OCI-LY3 (cell line): ENCODE measurements around the gene JADE3.

Experiments
- H2AFZ ChIP-seq: fragments of 200-600, 300-600 bp; shearing (Covaris generic); 2 replicates; pipeline ENCODE4 v1.6.0; 2014; ENCODE audit warnings: antibody characterized with exemption, low read depth, low read length
- H3K27ac ChIP-seq: fragments of 200-600, 300-600 bp; sonication (generic); 2 replicates; pipeline ENCODE4 v1.5.1; 2014; ENCODE audit warnings: mild to moderate bottlenecking, low read length, moderate library complexity, mixed read lengths
- H3K27me3 ChIP-seq: fragments of 200-600, 300-600 bp; sonication (generic); 2 replicates; pipeline ENCODE4 v1.6.1; 2014; ENCODE audit warnings: low read depth, low read length, mixed read lengths
- H3K36me3 ChIP-seq: fragments of 200-600, 300-600 bp; sonication (generic); replicated peaks from 2 replicates; pipeline ENCODE3; 2014; ENCODE audit warnings: low read depth, low read length, mixed read lengths
- H3K4me1 ChIP-seq: fragments of 300-600, 200-600 bp; sonication (generic); 2 replicates; pipeline ENCODE4 v1.6.1; 2014; ENCODE audit warnings: low read length, mixed read lengths
- H3K4me2 ChIP-seq: fragments of 200-600, 300-600 bp; sonication (generic); 2 replicates; pipeline ENCODE4 v1.6.1; 2014; ENCODE audit warnings: low read length, mixed read lengths
- H3K4me3 ChIP-seq: fragments of 300-600, 200-600 bp; sonication (generic); 2 replicates; pipeline ENCODE4 v1.5.1; 2014; ENCODE audit warnings: antibody characterized with exemption, mild to moderate bottlenecking, low read length, moderate library complexity
- H3K79me2 ChIP-seq: fragments of 300-600, 200-600 bp; shearing (Covaris generic); 2 replicates; pipeline ENCODE4 v1.6.1; 2014; ENCODE audit warnings: mild to moderate bottlenecking, low read length, mixed read lengths
- H3K9ac ChIP-seq: fragments of 300-600, 200-600 bp; shearing (Covaris generic); 2 replicates; pipeline ENCODE4 v1.6.0; 2014; ENCODE audit warnings: mild to moderate bottlenecking, low read length, moderate library complexity
- H3K9me3 ChIP-seq: fragments of 200-600, 300-600 bp; shearing (Covaris generic); 2 replicates; pipeline ENCODE4 v1.6.1; 2014; ENCODE audit warnings: low read length, mixed read lengths; ENCODE audit not compliant: insufficient read depth
- H4K20me1 ChIP-seq: fragments of 200-600, 300-600 bp; sonication (generic); 2 replicates; pipeline ENCODE4 v1.6.1; 2016; ENCODE audit warnings: low read length, mixed read lengths; ENCODE audit not compliant: insufficient read depth
- EZH2phosphoT487 ChIP-seq: fragments of 200-600 bp; shearing (Covaris generic); IDR thresholded peaks from 2 replicates; pipeline ENCODE4 v1.6.1; 2018; ENCODE audit warnings: antibody characterized with exemption, mixed run types, low read depth
- TF ChIP-seq, protein P1 (sequence below): fragments of 200-600, 300-600 bp; sonication (generic); IDR thresholded peaks from 2 replicates; pipeline ENCODE4 v1.5.1; 2014; ENCODE audit warnings: antibody characterized with exemption, low read length, low read depth

JADE3 gene

DNA sequence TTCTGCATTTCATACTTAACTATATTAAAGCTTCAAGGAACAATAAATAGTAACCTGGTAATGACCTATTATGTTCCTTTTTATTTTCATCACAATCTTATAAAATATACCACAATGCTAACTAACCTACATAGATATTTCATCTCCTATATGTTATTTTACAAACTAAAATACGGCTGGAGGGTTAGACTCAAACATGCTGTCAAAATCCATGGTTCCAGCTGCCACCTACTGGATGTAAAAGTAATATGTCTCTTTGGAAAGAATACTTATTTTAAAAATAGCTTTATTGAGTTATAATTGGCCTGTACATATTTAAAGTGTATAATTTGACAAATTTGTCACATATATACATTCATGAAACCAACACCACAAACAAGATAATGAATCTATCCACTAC lies 181.0 kb downstream of the JADE3 start:
- no peak overlapping the region for H3K4me3 ChIP-seq
- H3K4me1 ChIP-seq = no peaks in the 10 kb centered on the region
- no peaks in the 10 kb centered on the region for H3K79me2 ChIP-seq
- H3K27ac ChIP-seq = no peak overlapping the region
- H3K4me2 ChIP-seq = no peak overlapping the region
- no peaks in the 10 kb centered on the region for H4K20me1 ChIP-seq
- TF ChIP-seq, protein P1, sequence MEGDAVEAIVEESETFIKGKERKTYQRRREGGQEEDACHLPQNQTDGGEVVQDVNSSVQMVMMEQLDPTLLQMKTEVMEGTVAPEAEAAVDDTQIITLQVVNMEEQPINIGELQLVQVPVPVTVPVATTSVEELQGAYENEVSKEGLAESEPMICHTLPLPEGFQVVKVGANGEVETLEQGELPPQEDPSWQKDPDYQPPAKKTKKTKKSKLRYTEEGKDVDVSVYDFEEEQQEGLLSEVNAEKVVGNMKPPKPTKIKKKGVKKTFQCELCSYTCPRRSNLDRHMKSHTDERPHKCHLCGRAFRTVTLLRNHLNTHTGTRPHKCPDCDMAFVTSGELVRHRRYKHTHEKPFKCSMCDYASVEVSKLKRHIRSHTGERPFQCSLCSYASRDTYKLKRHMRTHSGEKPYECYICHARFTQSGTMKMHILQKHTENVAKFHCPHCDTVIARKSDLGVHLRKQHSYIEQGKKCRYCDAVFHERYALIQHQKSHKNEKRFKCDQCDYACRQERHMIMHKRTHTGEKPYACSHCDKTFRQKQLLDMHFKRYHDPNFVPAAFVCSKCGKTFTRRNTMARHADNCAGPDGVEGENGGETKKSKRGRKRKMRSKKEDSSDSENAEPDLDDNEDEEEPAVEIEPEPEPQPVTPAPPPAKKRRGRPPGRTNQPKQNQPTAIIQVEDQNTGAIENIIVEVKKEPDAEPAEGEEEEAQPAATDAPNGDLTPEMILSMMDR = peak; percentile 53
- TF ChIP-seq EZH2phosphoT487 = no peak
- H2AFZ ChIP-seq = no peak overlapping the region
- no peaks in the 10 kb centered on the region for H3K36me3 ChIP-seq
- no peak overlapping the region for H3K9ac ChIP-seq
- no peaks in the 10 kb centered on the region for H3K9me3 ChIP-seq
- H3K27me3 ChIP-seq = no peaks in the 10 kb centered on the region

DNA sequence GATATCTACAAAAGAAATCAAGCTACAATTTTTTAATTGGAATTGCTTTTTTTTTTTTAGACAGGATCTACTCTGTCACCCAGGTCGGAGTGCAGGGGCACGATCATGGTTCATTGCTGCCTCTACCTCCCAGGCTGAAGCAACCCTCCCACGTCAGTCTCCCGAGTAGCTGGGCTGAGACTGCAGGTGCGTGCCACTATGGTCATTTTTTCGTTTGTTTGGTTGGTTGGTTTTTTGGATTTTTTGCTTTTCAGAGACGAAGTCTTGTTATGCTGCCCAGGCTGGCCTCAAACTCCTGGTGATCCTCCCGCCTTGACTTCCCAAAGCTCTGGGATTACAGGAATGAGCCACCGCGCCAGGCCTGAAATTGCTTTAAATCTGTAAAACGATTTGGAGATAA lies 181.6 kb downstream of the JADE3 start:
- H2AFZ ChIP-seq = no peak overlapping the region
- no peaks in the 10 kb centered on the region for H3K4me1 ChIP-seq
- no peaks in the 10 kb centered on the region for H3K9me3 ChIP-seq
- no peaks in the 10 kb centered on the region for H3K27me3 ChIP-seq
- H4K20me1 ChIP-seq = no peaks in the 10 kb centered on the region
- TF ChIP-seq, protein P1 = no peak
- no peak for TF ChIP-seq EZH2phosphoT487
- no peak overlapping the region for H3K4me3 ChIP-seq
- no peaks in the 10 kb centered on the region for H3K79me2 ChIP-seq
- no peak overlapping the region for H3K9ac ChIP-seq
- H3K27ac ChIP-seq = no peak overlapping the region
- H3K4me2 ChIP-seq = no peak overlapping the region
- no peaks in the 10 kb centered on the region for H3K36me3 ChIP-seq

DNA sequence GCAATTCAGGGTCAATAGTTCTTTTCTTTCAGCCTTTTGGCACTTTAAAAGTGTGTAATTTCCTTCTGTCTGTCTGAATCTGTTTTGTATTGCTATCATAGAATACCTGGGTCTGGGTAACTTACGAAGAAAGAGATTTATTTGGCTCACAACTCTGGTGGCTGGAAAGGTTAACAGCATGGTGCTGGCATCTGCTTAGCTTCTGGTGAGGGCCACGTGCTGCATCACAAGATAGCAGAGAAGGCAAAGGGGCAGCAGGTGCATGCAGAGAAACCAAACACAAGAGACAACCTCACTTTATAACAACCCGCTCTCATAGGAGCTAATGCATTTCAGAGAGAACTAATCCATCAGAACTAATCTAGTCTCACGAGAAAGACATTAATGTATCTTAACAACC lies 184.8 kb downstream of the JADE3 start:
- no peaks in the 10 kb centered on the region for H3K9me3 ChIP-seq
- no peak overlapping the region for H2AFZ ChIP-seq
- no peaks in the 10 kb centered on the region for H3K27me3 ChIP-seq
- H3K9ac ChIP-seq = no peak overlapping the region
- H3K79me2 ChIP-seq = no peaks in the 10 kb centered on the region
- no peak overlapping the region for H3K27ac ChIP-seq
- H3K36me3 ChIP-seq = no peaks in the 10 kb centered on the region
- H4K20me1 ChIP-seq = no peaks in the 10 kb centered on the region
- TF ChIP-seq, protein P1 = no peak
- no peak for TF ChIP-seq EZH2phosphoT487
- H3K4me1 ChIP-seq = no peaks in the 10 kb centered on the region
- no peak overlapping the region for H3K4me2 ChIP-seq
- no peak overlapping the region for H3K4me3 ChIP-seq

DNA sequence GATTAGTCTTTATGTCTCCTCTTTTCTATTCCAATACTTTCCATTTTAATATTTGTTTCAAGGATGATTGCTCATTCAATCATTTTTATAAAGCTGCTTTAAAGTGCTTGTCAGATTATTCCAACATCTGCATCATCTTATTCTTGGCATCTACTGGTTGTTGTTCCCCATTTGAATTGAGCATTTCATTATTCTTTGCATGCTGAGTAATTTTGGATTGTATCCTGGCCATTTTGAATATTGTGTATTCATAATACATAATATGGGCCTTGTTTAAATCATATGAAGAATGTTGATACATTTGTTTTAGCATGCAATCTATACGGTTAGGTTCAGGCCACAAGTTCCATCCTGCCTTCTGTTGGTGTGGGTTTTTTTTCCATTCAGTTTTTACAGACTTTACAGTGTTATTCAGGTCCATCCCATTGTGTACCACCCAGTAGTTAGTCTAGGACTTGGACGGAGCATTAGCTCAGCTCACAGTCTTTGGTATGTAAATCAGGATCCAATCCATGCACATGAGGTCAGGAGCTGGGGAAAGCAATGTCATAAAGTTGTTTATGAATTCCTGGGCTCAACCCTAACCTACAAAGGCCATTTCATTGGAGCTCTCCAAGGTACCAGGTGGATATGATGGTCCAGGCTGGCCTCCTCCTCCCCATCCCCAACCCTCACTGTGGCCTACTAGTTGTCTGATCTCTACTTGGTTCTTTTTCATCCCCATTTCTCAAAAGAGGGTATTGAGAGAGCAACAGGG lies 186.3 kb downstream of the JADE3 start:
- H4K20me1 ChIP-seq = no peaks in the 10 kb centered on the region
- H3K79me2 ChIP-seq = no peaks in the 10 kb centered on the region
- H2AFZ ChIP-seq = no peak overlapping the region
- H3K27ac ChIP-seq = no peak overlapping the region
- no peaks in the 10 kb centered on the region for H3K27me3 ChIP-seq
- no peak overlapping the region for H3K4me3 ChIP-seq
- H3K36me3 ChIP-seq = no peaks in the 10 kb centered on the region
- no peak overlapping the region for H3K9ac ChIP-seq
- no peaks in the 10 kb centered on the region for H3K9me3 ChIP-seq
- no peak overlapping the region for H3K4me2 ChIP-seq
- H3K4me1 ChIP-seq = no peaks in the 10 kb centered on the region
- TF ChIP-seq, protein P1 = no peak
- no peak for TF ChIP-seq EZH2phosphoT487
